SU-DHL-6 (cell line): ENCODE results near the gene MIER3.

Experiments used
- H2AFZ ChIP-seq: fragments of 200-600 bp; sonication (generic); 2 replicates; pipeline ENCODE4 v1.6.1; 2014; ENCODE audit warnings: low read depth, mild to moderate bottlenecking, moderate library complexity, mixed read lengths, antibody characterized with exemption, low read length; ENCODE audit not compliant: severe bottlenecking
- H3F3A ChIP-seq: fragments of 200-600 bp; shearing (Covaris generic); 2 replicates; pipeline ENCODE4 v1.6.0; 2016; ENCODE audit warnings: antibody characterized with exemption, mild to moderate bottlenecking; ENCODE audit not compliant: insufficient read depth
- H3K27ac ChIP-seq: fragments of 200-600 bp; sonication (generic); 2 replicates; pipeline ENCODE4 v1.5.1; 2016; ENCODE audit warnings: low read depth, mild to moderate bottlenecking, low read length, moderate library complexity, mixed read lengths
- H3K27me3 ChIP-seq: fragments of 200-600 bp; sonication (generic), shearing (Covaris generic); 2 replicates; pipeline ENCODE4 v1.6.0; 2014; ENCODE audit warnings: mild to moderate bottlenecking, low read length
- H3K36me3 ChIP-seq: fragments of 200-600 bp; sonication (generic); 2 replicates; pipeline ENCODE4 v1.6.1; 2014; ENCODE audit warnings: mild to moderate bottlenecking, low read length, mixed read lengths
- H3K4me2 ChIP-seq: fragments of 300-600, 200-600 bp; shearing (Covaris generic), sonication (generic); 2 replicates; pipeline ENCODE4 v1.6.0; 2014; ENCODE audit warnings: low read length, low read depth, mild to moderate bottlenecking; ENCODE audit not compliant: poor library complexity, severe bottlenecking
- H3K4me3 ChIP-seq: fragments of 200-600 bp; sonication (generic); 2 replicates; pipeline ENCODE4 v1.5.1; 2014; ENCODE audit warnings: antibody characterized with exemption, low read length, mild to moderate bottlenecking, mixed read lengths; ENCODE audit not compliant: insufficient read depth, poor library complexity, severe bottlenecking
- H3K79me2 ChIP-seq: fragments of 200-600 bp; sonication (generic); 2 replicates; pipeline ENCODE4 v1.6.1; 2014; ENCODE audit warnings: mild to moderate bottlenecking, low read length, moderate library complexity; ENCODE audit not compliant: insufficient read depth
- H3K9ac ChIP-seq: fragments of 200-600 bp; sonication (generic); 2 replicates; pipeline ENCODE4 v1.7.0; 2014; ENCODE audit warnings: mild to moderate bottlenecking, low read length
- H3K9me2 ChIP-seq: fragments of 200-600 bp; sonication (generic); replicated peaks from 2 replicates; pipeline ENCODE4 v1.6.1; 2014; ENCODE audit warnings: low read length; ENCODE audit not compliant: insufficient read depth
- H3K9me3 ChIP-seq: fragments of 200-600 bp; sonication (generic); 2 replicates; pipeline ENCODE4 v1.6.1; 2014; ENCODE audit warnings: low read length, mixed read lengths; ENCODE audit not compliant: insufficient read depth
- H4K20me1 ChIP-seq: fragments of 200-600 bp; sonication (generic); 2 replicates; pipeline ENCODE4 v1.6.1; 2014; ENCODE audit warnings: low read depth, mild to moderate bottlenecking, antibody characterized with exemption, low read length, moderate library complexity, mixed read lengths
- EZH2phosphoT487 ChIP-seq: fragments of 200-600 bp; sonication (generic), shearing (Covaris generic); conservative IDR thresholded peaks from 2 replicates; pipeline ENCODE4 v1.6.1; 2018; ENCODE audit warnings: mild to moderate bottlenecking, antibody characterized with exemption, low read length, moderate library complexity, mixed read lengths
- TF ChIP-seq, protein P1 (sequence below): fragments of 200-600 bp; sonication (generic); IDR thresholded peaks from one replicate; pipeline ENCODE4 v1.5.1; 2017; ENCODE audit warnings: antibody characterized with exemption, mild to moderate bottlenecking, low read length, moderate library complexity; ENCODE audit not compliant: insufficient read depth, poor library complexity, severe bottlenecking

The MIER3 gene

DNA sequence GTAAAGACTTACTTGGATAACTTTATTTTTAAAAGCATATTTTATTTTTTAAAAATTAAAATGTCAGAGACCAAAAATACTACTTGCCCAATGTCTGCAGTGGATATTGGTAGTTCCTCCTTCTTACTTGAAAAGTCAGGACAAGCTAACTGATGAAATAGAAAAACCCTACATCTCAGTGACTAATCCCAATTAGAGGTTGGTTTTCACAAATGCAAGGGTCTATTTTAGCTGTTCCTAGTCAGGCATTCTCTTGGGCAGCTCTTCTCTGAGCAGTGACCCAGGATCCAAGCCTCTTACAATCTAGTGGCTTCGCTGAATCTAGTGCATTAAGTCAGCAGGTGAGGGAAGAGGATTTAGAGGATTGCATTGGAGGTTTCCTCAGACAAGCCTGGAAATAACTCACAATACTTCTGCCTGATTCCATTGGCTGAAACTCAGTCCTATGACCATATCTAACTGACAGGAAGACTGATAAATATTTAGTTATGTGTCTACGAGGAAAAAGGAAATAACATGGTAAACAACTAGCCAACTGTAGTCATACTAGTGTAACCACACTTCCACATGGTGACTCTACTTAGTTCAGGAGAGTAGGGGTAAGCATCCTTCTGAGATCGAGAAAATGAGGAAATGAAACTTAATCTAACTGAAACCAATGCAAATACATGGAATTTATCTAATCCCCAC lies 34.2 kb upstream of the MIER3 start:
- Histone ChIP-seq H3K36me3 (no peaks in the 10 kb centered on the region), H3K27me3 (no peaks in the 10 kb centered on the region), H3K4me3 (no peak overlapping the region), H3K4me2 (no peak overlapping the region), H3K9ac (no peak overlapping the region), H3K9me2 (no peaks in the 10 kb centered on the region), H2AFZ (no peak overlapping the region), H3K79me2 (no peaks in the 10 kb centered on the region), H3F3A (no peaks in the 10 kb centered on the region), H3K27ac (no peak overlapping the region), H3K9me3 (no peaks in the 10 kb centered on the region), H4K20me1 (no peaks in the 10 kb centered on the region)
- TF ChIP-seq, protein P1, sequence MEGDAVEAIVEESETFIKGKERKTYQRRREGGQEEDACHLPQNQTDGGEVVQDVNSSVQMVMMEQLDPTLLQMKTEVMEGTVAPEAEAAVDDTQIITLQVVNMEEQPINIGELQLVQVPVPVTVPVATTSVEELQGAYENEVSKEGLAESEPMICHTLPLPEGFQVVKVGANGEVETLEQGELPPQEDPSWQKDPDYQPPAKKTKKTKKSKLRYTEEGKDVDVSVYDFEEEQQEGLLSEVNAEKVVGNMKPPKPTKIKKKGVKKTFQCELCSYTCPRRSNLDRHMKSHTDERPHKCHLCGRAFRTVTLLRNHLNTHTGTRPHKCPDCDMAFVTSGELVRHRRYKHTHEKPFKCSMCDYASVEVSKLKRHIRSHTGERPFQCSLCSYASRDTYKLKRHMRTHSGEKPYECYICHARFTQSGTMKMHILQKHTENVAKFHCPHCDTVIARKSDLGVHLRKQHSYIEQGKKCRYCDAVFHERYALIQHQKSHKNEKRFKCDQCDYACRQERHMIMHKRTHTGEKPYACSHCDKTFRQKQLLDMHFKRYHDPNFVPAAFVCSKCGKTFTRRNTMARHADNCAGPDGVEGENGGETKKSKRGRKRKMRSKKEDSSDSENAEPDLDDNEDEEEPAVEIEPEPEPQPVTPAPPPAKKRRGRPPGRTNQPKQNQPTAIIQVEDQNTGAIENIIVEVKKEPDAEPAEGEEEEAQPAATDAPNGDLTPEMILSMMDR, result no peak
- TF ChIP-seq EZH2phosphoT487, result no peak

DNA sequence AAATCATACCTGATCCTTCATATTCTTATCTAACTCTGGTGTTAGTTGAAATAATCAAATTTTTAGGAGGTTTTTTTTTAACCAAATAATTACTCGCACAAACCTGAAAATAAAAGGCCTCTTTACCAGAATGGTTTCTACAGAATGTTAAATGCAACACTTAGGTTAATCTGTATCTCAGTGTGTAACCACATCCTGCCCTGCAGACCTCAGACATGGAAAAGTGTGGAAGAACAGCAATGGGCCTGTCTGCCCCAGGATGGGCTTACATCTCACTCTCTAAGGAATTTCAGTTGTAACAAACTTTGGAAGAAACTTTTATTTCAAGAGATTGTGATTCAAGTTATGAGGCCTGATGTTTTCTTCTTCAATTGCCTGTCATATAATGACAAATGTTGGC lies 32.5 kb upstream of the MIER3 start:
- TF ChIP-seq, protein P1, result no peak
- no peak for TF ChIP-seq EZH2phosphoT487
- H3K4me2 ChIP-seq, result no peak overlapping the region
- H3K9me3 ChIP-seq, result no peaks in the 10 kb centered on the region
- H4K20me1 ChIP-seq, result no peaks in the 10 kb centered on the region
- no peak overlapping the region for H3K27ac ChIP-seq
- H3K9ac ChIP-seq, result no peak overlapping the region
- no peaks in the 10 kb centered on the region for H3K9me2 ChIP-seq
- H3K36me3 ChIP-seq, result no peaks in the 10 kb centered on the region
- no peaks in the 10 kb centered on the region for H3K27me3 ChIP-seq
- no peak overlapping the region for H2AFZ ChIP-seq
- H3F3A ChIP-seq, result no peaks in the 10 kb centered on the region
- H3K4me3 ChIP-seq, result no peak overlapping the region
- H3K79me2 ChIP-seq, result no peaks in the 10 kb centered on the region

DNA sequence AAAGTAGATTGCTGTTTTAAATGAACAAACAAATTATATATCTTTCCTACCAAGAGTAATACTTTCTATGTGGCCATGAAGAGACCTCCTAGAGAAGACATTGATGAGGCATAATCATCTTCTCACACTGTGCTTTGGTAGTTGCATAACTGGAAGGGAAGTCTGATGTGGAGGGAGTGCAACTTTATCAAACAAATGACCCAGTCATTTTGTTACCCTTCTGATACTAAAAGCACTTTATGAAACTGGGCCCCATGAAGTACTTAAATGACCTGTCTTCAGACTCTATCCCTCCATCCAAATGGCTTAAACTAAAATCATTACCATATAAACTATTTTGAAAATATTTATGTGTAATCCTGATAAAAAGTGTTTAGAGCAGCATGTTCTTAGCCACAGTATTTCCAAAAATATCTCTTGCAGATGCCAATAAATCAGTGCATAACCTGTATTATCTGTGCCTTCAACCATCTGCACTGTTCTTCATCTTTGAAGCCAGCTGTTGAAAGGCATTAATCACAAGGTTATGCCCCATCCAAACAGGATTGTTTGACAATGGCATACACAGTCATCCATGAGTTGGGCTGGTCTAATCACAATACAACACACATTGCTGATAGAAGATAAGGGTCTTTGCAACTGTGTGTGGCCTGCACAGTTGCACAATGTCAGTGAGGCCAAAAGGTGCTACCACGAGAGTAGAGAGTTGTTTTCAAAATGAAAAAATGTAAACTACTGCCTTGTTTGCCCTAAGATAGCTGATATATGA lies 31.9 kb upstream of the MIER3 start:
- Histone ChIP-seq H3F3A (no peaks in the 10 kb centered on the region), H4K20me1 (no peaks in the 10 kb centered on the region), H3K9me2 (no peaks in the 10 kb centered on the region), H3K9ac (no peak overlapping the region), H3K27me3 (no peaks in the 10 kb centered on the region), H2AFZ (no peak overlapping the region), H3K9me3 (no peaks in the 10 kb centered on the region), H3K79me2 (no peaks in the 10 kb centered on the region), H3K4me2 (no peak overlapping the region), H3K36me3 (no peaks in the 10 kb centered on the region), H3K27ac (no peak overlapping the region), H3K4me3 (no peak overlapping the region)
- TF ChIP-seq EZH2phosphoT487, result no peak
- TF ChIP-seq, protein P1, result no peak
